GM21576 (cell line): Measurements from ENCODE around the gene GFOD1.

Source experiments
- ATAC-seq: cut with Tn5 transposase; IDR thresholded peaks from one replicate; pipeline ENCODE4 v1.9.1; 2021; ENCODE audit warnings: mild to moderate bottlenecking, moderate library complexity; ENCODE audit not compliant: unreplicated experiment

GFOD1 gene

GRCh38 chr6:13360671-13361540, 126.5 kb downstream of the GFOD1 start:
- no peak for ATAC-seq

- ATAC-seq = no peak
Observed at GRCh38 chr6:13359287-13359686, 128.1 kb downstream of the GFOD1 start.

DNA sequence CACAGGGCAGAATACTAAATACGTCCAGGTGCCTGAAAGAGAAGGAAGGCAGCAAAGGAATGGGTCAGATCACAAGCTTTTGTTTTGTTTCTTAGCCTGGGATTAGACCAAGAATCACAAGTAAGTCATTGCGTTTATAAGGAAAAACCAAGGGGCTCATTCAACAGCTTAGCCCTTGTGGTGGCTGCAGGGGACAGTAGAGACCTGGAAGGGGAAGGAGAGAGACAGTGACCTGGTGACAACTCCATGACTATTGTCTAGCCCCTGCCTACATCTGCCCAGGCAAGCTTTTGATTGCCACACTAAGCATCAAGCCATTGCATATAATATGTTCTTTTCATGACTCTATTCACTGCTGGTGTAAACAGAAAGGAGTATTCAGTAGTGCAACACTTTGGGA, 128.9 kb downstream of the GFOD1 start:
- no peak for ATAC-seq

- no peak for ATAC-seq
Observed at GRCh38 chr6:13357551-13358075, 129.8 kb downstream of the GFOD1 start.

- peak; percentile 82 for ATAC-seq
Observed at GRCh38 chr6:13355999-13356785, 131.2 kb downstream of the GFOD1 start.

DNA sequence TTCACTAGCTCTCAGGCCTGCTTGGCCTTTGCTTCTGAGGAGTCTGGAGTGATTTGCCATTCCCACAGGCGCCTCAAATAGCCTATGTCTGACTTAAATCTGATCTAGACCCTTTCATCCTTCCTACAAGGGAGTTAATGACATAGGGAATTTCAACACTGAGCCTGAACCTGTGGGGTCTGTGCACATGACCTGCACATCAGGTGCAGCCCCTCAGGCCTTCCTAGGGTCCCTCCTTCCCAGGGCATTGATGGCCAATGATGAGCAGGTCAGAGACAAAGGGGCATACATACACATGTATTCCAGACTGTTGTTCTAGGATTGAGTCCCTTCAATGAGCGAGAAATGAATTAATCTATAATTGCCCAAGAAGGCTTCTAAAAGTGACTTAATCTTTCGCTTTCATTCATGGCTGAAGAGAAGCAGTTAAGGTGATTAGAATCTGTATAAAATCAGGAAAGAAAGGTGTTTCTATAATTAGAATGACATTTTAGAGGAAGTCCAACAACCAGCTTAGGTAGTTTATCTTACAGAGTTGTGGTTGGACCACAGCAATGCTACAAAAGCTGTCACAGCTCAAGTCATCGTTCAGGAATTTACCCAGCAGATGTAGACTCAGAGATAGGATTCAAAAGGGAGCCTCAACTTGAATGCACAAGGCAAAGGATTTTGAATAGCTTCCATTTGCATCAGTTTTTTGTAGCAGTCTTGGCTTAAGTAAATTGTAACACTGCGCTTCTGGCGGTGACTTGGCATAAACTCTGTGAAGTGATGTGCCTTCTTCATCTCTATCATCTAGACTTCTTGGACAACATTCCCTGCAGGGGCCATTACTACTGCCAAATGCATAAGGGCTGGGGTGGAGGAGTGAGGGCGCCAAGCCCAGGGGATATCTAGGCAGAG, 132.1 kb downstream of the GFOD1 start:
- peak; percentile 38 for ATAC-seq

DNA sequence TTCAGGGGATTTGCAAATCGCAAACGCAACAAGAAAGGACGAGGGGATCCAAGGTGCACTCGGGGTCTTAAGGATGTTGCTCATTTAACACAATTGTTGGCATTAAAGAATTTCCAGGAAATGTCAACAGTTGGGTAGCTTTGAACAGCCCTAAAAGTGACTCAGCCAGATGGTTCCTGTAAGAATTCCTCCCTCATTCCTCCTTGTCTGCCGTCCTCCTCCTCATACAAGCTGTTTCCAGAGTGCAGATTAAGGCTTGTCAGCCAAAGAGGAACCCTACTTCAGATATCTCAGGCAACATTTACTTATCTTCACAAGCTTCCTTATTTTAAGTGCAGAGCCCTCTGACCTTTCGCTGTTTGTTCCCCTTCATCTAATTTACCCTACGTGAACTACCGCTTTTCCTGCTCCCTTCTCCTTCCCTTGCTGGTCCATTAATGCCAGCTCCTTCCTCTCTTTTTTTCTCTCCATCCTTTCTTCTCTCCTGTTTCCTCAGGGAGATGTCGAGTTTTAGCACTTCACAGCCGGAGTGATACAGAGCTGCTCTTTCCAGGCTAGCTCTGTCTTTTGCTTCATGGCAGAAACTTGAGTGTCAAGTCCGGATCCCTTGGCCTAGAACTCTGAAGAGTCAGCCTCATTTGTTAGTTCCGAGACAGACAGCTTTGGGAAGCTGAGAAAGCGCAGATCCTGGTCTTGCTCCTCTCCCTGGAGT, 132.9 kb downstream of the GFOD1 start:
- no peak for ATAC-seq

GRCh38 chr6:13352165-13352564, 135.2 kb downstream of the GFOD1 start:
- ATAC-seq = no peak

DNA sequence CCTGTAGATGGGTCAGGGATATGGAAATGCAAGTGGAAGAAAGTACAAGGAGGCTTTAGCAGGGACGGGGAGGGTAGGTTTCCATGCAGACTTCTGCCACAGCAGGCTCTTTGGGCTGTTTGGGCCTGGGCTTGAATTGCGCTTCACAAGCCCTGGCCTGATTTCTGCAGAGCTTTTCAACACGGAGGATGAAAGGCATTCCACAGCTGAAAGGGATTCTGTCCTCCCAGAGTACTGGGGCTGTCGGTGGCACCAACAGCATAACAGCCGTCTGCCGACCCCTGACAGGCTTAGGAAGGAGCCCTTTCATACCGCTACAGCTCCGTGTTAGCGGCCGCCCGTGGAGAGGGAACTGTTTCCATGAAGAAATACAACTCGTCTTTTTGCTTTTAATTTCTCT, 136.1 kb downstream of the GFOD1 start:
- no peak for ATAC-seq

DNA sequence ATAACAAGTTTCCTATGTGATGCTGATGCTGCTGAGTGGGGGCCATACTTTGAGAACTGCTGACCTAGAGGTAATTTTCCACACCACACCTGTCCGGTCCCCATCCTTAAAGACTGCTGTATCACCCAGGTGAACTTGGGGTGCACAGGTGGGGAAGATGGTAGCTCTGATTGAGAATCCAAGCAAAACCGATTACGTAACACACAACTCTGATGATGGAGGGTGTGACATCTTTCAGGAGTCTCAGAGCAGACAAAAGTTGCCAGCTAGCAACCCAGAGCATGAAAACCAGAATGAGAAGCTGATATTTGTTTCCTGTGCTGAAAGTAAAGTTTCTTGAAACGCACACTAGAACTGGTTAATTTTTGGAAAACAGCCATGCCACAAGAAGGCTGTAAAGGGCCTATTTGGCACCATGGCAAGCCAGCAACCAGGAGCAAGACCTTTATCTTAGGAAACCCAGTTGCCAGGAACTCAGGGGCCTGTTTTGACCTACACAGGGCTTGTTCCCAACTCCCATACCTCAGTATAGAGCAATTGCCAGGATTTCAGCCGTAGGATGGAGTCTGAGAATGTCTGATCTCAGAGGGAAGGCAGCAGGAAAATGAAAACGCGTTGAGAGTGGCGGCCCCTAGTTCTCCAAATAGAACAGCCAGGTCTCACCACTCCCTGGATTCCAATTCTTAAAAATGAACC, 137.4 kb downstream of the GFOD1 start:
- ATAC-seq = no peak

DNA sequence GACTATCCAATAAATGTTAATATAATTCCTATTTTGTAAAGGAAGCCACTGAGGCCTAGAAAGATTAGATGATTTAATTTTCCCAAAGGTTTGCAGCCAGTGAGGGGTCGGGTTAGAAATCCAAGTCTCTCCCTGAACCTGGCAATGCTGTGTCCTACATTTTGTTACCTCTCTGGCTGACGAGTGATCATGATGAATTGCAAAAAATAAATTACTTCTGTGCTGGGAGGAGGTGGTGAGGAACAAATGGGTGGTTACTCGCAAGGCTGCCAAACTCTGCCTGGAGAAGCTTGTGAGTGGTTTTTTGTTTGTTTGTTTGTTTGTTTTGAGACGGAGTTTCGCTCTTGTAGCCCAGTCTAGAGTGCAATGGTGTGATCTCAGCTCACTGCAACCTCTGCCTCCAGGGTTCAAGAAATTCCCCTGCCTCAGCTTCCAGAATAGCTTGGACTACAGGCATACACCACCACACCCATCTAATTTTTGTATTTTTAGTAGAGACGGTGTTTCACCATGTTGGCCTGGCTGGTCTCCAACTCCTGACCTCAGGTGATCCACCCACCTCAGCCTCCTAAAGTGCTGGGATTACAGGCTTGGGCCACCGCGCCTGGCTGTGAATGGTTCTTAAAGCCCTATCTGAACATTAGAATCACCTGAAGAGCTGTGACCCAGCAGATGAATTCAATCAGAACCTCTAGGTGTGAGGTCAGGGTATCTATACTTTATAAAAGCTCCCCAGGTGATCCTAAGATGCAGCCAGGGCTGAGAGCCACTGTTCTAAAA, 138.9 kb downstream of the GFOD1 start:
- no peak for ATAC-seq

DNA sequence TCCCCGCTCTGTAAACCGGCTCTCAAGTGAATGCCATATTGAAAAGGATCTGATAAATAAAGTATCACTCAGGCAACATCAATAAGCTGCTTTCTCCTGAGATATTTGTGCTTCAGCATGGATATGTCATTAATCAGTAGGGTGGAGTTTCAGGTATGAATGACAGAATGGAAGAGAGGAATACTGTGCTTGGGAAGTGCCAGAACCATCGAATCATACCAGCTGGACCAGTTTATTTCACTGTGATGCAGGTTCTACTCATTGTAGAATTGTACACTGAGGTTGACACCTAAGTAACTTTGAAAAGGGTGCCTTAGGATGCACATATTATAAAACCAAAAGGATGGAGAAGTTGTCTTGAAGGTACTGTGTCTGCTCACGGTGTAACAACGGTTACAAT, 141.2 kb downstream of the GFOD1 start:
- ATAC-seq = no peak

DNA sequence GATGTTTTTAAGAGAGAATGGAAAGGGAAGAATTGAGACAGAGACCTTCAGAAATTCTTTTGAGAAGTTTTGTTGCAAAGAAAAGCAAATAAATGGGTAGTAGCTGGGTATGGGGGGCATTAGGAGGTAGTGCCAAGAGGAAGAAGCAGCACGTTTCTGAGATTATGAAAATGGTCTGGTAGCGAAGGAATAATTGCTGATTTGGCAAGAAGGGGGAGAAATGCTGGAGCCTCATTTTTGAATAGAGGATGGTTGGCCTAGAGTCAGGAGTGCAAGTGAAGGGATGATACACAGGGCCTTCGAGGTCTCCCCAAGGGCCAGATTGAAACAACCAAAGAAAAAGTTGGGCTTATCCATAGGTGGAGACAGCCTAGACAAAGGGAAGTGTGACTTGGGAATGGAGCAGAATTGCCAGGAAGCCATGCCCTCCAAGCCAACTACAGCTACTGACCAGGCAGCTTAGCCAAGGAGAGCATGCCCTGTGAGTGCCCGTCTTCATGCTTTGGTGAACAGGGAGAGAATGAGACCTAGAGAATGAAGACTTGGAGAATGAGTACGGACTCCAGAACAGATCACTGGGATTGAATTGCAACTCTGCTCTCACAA, 144.9 kb downstream of the GFOD1 start:
- ATAC-seq = no peak

GRCh38 chr6:13339863-13340630, 147.4 kb downstream of the GFOD1 start:
- no peak for ATAC-seq

DNA sequence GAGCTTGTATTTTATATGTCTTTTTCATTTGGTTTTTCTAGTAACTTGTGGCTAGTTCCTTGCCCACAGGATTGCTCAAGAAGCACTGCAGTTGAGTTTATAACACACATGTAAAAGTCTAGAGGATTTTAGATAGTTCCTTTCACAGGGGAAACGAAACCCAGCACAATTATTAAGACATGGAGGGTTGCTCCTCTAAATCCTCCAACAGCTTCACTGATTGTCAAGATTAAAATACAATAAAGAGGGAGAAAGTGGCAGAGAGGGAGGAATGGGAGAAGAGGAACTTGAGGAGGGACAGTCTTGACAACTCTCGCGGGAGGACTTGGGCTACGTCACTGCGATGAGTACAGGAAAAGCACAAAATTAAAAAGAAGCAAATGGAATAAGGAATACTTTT, 149.4 kb downstream of the GFOD1 start:
- ATAC-seq = no peak

DNA sequence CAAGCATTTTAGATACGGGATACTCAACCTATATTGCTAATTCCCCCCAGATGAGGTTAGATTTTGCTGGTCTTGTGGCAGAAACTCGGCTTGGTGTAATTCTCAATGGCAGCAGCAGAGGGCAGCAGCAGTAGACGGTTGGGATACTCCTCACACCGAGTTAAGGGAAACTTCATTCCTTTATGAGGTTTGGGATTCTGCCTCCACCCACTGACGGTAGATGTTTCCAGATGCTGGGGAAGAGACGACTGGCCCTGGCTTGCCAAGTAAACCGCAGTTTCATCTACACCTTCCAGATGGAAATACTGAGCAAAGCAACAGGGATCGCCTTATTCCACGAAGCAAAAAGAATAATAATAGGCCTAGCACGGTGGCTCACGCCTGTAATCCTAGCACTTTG, 150.8 kb downstream of the GFOD1 start:
- no peak for ATAC-seq

- ATAC-seq = no peak
Observed at GRCh38 chr6:13334953-13335352, 152.4 kb downstream of the GFOD1 start.

DNA sequence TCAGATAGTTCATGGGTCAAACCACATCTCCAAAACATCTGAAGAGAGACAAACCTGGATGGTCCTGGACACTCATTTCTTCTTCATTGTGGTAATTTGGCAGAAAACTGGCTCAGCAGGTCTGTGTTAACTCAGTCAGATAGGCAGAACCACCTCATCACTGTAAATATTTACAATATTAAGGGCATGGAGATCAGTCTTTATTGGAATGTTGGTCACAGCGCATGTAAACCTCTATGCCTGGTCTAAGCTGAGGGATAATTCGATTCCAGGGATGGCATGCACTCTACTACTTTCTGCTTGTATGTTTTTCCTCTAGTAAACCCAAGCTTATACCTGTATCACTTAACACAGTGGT, 155.1 kb downstream of the GFOD1 start:
- ATAC-seq = no peak
